K562 (cell line): ENCODE measurements around the gene HOXB7. TPM values are rescaled to one million over a fixed set of nuclear protein-coding genes. Genes with fewer than 3 reads are reported as not detected.

Experiments
- BCLAF1 ChIP-seq, 2 experiments: fragments of 450-650 bp in 1 of 2; IDR thresholded peaks; 2 replicates each; pipeline ENCODE4 v1.6.1; 2011 to 2017; ENCODE audit warnings: low read depth in 2 of 2, antibody characterized with exemption in 1 of 2, borderline replicate concordance in 1 of 2, low read length in 1 of 2, mild to moderate bottlenecking in 1 of 2, mixed read lengths in 1 of 2; ENCODE audit not compliant: control insufficient read depth in 1 of 2
- GTF2B ChIP-seq: IDR thresholded peaks from 2 replicates; pipeline ENCODE4 v1.6.1; 2011; ENCODE audit not compliant: insufficient read length; ENCODE audit errors: extremely low read depth
- KLF6 ChIP-seq: fragments of 250-450 bp; sonication (Bioruptor Pico); IDR thresholded peaks from 2 replicates; pipeline ENCODE4 v1.4.0; 2020; ENCODE audit warnings: mild to moderate bottlenecking, moderate library complexity, borderline replicate concordance
- MAFK ChIP-seq: IDR thresholded peaks from 2 replicates; pipeline ENCODE4 v1.6.1; 2011; ENCODE audit warnings: low read length, improper control_type of control experiment
- MLLT1 ChIP-seq, 2 experiments: fragments of 450-650 bp; IDR thresholded peaks; 2 replicates each; pipeline ENCODE4 v1.6.1; 2016
- NR1H2 ChIP-seq: sonication (generic); formaldehyde crosslinking; IDR thresholded peaks from 2 replicates; pipeline ENCODE4 v1.4.0; 2020; ENCODE audit warnings: mild to moderate bottlenecking, missing genetic modification reagents
- POLR3G ChIP-seq: IDR thresholded peaks from 2 replicates; pipeline ENCODE4 v1.6.1; 2011; ENCODE audit not compliant: insufficient read length, insufficient replicate concordance; ENCODE audit errors: extremely low read depth
- RAD51 ChIP-seq: fragments of 450-650 bp; IDR thresholded peaks from 2 replicates; pipeline ENCODE4 v1.7.1; 2016; ENCODE audit warnings: low read depth, mild to moderate bottlenecking, borderline replicate concordance
- RHOXF2B ChIP-seq: fragments of 250-450 bp; sonication (Bioruptor Pico); conservative IDR thresholded peaks from 2 replicates; pipeline ENCODE4 v1.5.1; 2021
- SOX6 ChIP-seq: fragments of 450-650 bp; IDR thresholded peaks from 2 replicates; pipeline ENCODE4 v1.6.1; 2014; ENCODE audit warnings: mild to moderate bottlenecking
- SREBF1 ChIP-seq: fragments of 150-350 bp; IDR thresholded peaks from 2 replicates; pipeline ENCODE4 v1.6.1; 2014; ENCODE audit warnings: antibody characterized with exemption, low read depth, low read length, borderline replicate concordance
- ZNF311 ChIP-seq: fragments of 250-450 bp; sonication (Bioruptor Pico); IDR thresholded peaks from 2 replicates; pipeline ENCODE4 v1.4.0; 2020; ENCODE audit warnings: mild to moderate bottlenecking, moderate library complexity
- ZNF407 ChIP-seq: fragments of 450-650 bp; IDR thresholded peaks from 2 replicates; pipeline ENCODE4 v1.6.1; 2016; ENCODE audit warnings: low read depth
- ZNF551 ChIP-seq: fragments of 250-450 bp; sonication (Bioruptor Pico); IDR thresholded peaks from 2 replicates; pipeline ENCODE4 v1.5.0; 2021; ENCODE audit warnings: mild to moderate bottlenecking, moderate library complexity
- polyA plus RNA-seq, 8 experiments: library from polyadenylated mRNA; depleted of rRNA in 4 of 8; stranded (reverse) in 5 of 8; unstranded in 3 of 8; fragments of >200 nt; fragmentation: Nextera tagmentation in 2 of 8; fragmentation: Illumina TruSeq in 1 of 8; extraction: Ambion mirVana in 2 of 8; extraction: Trizol in 1 of 8; gene quantifications; 2 replicates each; pipeline versions ENCODE4 v1.2.1 to v1.2.3, GENCODE V29; 2011 to 2014; ENCODE audit warnings: inconsistent platforms in 1 of 8, missing spikeins in 1 of 8
- total RNA-seq, 7 experiments: library from RNA; depleted of rRNA in 6 of 7; stranded (reverse); fragments of >200 nt in 6 of 7; fragmentation: Illumina TruSeq in 2 of 7; extraction: Trizol in 2 of 7; gene quantifications; 2 replicates each; pipeline versions ENCODE4 v1.2.1 to v1.2.3, GENCODE V29; 2011 to 2021; ENCODE audit warnings: low replicate concordance in 1 of 7

Gene HOXB7
- total and polyA plus RNA-seq, 9 of the 15 experiments (the other 6 are each of a cell fraction or from before 2014, with no cell fraction given) = 5.5 to 16.7 (median 8.3) TPM

- TF ChIP-seq BCLAF1 (IDR thresholded peaks at IDR 0.05; ENCODE audit: borderline replicate concordance in 1 of 2, control insufficient read depth in 1 of 2, low read depth in 2 of 2, low read length in 1 of 2) = no peak
- TF ChIP-seq ZNF311 (CRISPR knock-in tag) = no peak
- TF ChIP-seq MLLT1 (IDR thresholded peaks at IDR 0.05) = no peak
- TF ChIP-seq SOX6 = no peak
- no peak for TF ChIP-seq POLR3G
- TF ChIP-seq GTF2B = no peak
- no peak for TF ChIP-seq KLF6 (CRISPR knock-in tag)
- TF ChIP-seq RHOXF2B (CRISPR knock-in tag) = no peak
- TF ChIP-seq RAD51 = no peak
- TF ChIP-seq MAFK = no peak
- no peak for TF ChIP-seq SREBF1
- TF ChIP-seq ZNF407 = no peak
- no peak for TF ChIP-seq NR1H2 (CRISPR knock-in tag)
- TF ChIP-seq ZNF551 (CRISPR knock-in tag) = no peak
These were observed 7.6 kb upstream of the HOXB7 start (continued) for GRCh38 chr17:48618256-48618896.
